GM15510 (cell line): ENCODE results near the gene COL8A2.

Experiments
- POLR2A ChIP-seq: IDR thresholded peaks from 3 replicates; pipeline ENCODE4 v1.6.1; 2011; ENCODE audit warnings: borderline replicate concordance; ENCODE audit not compliant: insufficient read length; ENCODE audit errors: extremely low read depth

The COL8A2 gene

GRCh38 chr1:36115200-36115669, 9.8 kb downstream of the COL8A2 start:
- TF ChIP-seq POLR2A = no peak

- TF ChIP-seq POLR2A = no peak
Measured at GRCh38 chr1:36114371-36114770, 10.7 kb downstream of the COL8A2 start.

GRCh38 chr1:36112823-36113222, 12.2 kb downstream of the COL8A2 start:
- no peak for TF ChIP-seq POLR2A

- TF ChIP-seq POLR2A = no peak
Measured at GRCh38 chr1:36111151-36111550, 13.9 kb downstream of the COL8A2 start.

GRCh38 chr1:36109041-36109679, 15.9 kb downstream of the COL8A2 start:
- no peak for TF ChIP-seq POLR2A

- no peak for TF ChIP-seq POLR2A
Measured at GRCh38 chr1:36108314-36108713, 16.7 kb downstream of the COL8A2 start.

- no peak for TF ChIP-seq POLR2A
Measured at GRCh38 chr1:36107394-36107793, 17.6 kb downstream of the COL8A2 start.

GRCh38 chr1:36106269-36106668, 18.8 kb downstream of the COL8A2 start:
- TF ChIP-seq POLR2A = no peak

- no peak for TF ChIP-seq POLR2A
Measured at GRCh38 chr1:36101546-36101945, 23.5 kb downstream of the COL8A2 start.

GRCh38 chr1:36100376-36100775, 24.6 kb downstream of the COL8A2 start:
- no peak for TF ChIP-seq POLR2A

- TF ChIP-seq POLR2A = no peak
Measured at GRCh38 chr1:36099681-36100341, 25.2 kb downstream of the COL8A2 start.

- no peak for TF ChIP-seq POLR2A
Measured at GRCh38 chr1:36098650-36099365, 26.2 kb downstream of the COL8A2 start.

GRCh38 chr1:36097693-36098585, 27.1 kb downstream of the COL8A2 start:
- no peak for TF ChIP-seq POLR2A
